Gastrocnemius medialis (tissue), 4 donors: ENCODE data around the gene RPE65.

ENCODE experiments used
- POLR2A ChIP-seq, 2 donors: fragments of 450-650 bp; IDR thresholded peaks; one replicate each; pipeline ENCODE4 v1.6.1; 2017; ENCODE audit warnings: antibody characterized with exemption in 2 of 2, mild to moderate bottlenecking in 2 of 2, moderate library complexity in 2 of 2
- TF ChIP-seq, protein P1 (sequence below), 5 experiments: fragments of 450-650 bp in 3 of 5; fragments of 200-600 bp in 2 of 5; sonication (generic) in 2 of 5; IDR thresholded peaks in 4 of 5; conservative IDR thresholded peaks in 1 of 5; 1 replicate in 4 of 5; 2 replicates in 1 of 5; pipeline ENCODE4 v1.5.1; 2016 to 2019; ENCODE audit warnings: antibody characterized with exemption in 5 of 5, mild to moderate bottlenecking in 3 of 5, moderate library complexity in 3 of 5

DNA sequence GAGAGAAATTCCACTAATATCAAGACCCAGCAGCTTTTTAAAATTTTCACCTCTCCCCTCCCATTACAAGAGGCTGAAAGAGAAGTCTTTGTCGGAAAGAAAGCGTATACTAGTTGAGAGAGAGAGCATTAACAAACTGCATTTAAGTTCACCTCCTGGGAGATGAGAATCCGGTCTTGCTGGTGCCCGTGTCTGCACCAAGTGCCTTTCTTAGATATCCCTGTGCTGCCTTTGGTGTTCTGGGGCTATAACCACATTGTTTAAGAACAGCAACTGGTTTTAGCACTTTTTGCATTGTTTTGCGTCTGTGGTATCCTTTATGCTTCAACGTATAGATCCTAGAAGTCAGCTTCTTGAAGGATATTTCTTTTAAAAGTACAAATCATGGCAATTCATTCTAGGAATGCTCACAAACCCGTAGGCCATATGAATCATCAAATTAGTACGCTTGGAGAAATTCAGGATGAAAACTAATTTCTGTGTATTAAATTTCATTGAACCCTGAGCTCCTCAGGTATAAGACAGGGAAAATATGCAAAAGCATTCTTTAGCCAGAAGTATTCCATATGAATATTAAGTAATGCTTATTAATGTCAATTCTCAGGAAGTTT lies 3.4 kb upstream of the RPE65 start:
- no peak for TF ChIP-seq POLR2A (IDR thresholded peaks at IDR 0.05)
- TF ChIP-seq, protein P1, sequence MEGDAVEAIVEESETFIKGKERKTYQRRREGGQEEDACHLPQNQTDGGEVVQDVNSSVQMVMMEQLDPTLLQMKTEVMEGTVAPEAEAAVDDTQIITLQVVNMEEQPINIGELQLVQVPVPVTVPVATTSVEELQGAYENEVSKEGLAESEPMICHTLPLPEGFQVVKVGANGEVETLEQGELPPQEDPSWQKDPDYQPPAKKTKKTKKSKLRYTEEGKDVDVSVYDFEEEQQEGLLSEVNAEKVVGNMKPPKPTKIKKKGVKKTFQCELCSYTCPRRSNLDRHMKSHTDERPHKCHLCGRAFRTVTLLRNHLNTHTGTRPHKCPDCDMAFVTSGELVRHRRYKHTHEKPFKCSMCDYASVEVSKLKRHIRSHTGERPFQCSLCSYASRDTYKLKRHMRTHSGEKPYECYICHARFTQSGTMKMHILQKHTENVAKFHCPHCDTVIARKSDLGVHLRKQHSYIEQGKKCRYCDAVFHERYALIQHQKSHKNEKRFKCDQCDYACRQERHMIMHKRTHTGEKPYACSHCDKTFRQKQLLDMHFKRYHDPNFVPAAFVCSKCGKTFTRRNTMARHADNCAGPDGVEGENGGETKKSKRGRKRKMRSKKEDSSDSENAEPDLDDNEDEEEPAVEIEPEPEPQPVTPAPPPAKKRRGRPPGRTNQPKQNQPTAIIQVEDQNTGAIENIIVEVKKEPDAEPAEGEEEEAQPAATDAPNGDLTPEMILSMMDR (IDR thresholded peaks at IDR 0.05 in 4 of 5, conservative IDR thresholded peaks at IDR 0.05 in 1 of 5): no peak
